ENCODE data around the gene TSHR. TPM values are rescaled to one million over a fixed set of nuclear protein-coding genes. Genes with fewer than 3 reads are reported as not detected.

Gene TSHR
- total and polyA plus RNA-seq, 2 experiments from 2014 or later: 0.59 to 0.78 TPM

DNA sequence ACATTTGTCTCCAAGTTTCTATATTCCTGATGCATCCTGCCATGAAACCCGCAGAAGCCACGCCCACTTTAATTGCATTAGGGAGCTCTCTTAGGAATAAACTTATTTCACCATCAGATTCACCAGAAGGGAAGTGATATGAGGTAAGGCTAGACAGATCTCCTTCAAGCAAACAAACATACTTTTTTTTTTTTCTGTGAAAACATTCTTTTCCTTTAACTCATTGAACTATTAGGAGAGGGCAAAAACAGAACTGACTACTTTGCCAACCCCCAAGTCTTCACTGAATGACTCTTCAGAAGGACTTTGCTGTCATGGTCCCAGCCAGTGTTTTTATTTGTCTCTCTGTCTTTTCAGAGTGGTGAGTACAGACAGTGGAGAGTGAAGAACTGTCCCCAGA, 216.9 kb downstream of the TSHR start:
- Mint-ChIP-seq H3K27ac (no peak overlapping the region), H3K9me3 (no peaks in the 10 kb centered on the region), H3K4me3 (no peak overlapping the region), H3K4me1 (peaks cover 8% of the 10 kb centered on the region; the same call in 2 of the 3 replicates), H3K36me3 (ENCODE audit: low read depth) (peaks cover 5% of the 10 kb centered on the region; the same call in 2 of the 3 replicates), H3K27me3 (ENCODE audit: insufficient read depth, low read depth, poor library complexity) (no peaks in the 10 kb centered on the region)
- Histone ChIP-seq H3K4me3 (no peak overlapping the region), H3K36me3 (ENCODE audit: insufficient read depth) (no peaks in the 10 kb centered on the region), H3K4me2 (no peak overlapping the region), H2AFZ (no peak overlapping the region), H4K20me1 (replicated peaks; ENCODE audit: insufficient read depth) (no peaks in the 10 kb centered on the region; the same call in 1 of the 2 replicates), H3K9me2 (ENCODE audit: insufficient read depth) (no peaks in the 10 kb centered on the region), H3K79me2 (replicated peaks; ENCODE audit: insufficient read depth) (no peaks in the 10 kb centered on the region), H3K27me3 (ENCODE audit: insufficient read depth) (no peaks in the 10 kb centered on the region), H3K27ac (ENCODE audit: low read depth) (no peak overlapping the region), H3F3A (replicated peaks; ENCODE audit: low read depth) (no peaks in the 10 kb centered on the region), H3K4me1 (ENCODE audit: insufficient read depth) (no peaks in the 10 kb centered on the region)
- TF ChIP-seq ZNF114 (CRISPR knock-in tag; IDR thresholded peaks at IDR 0.05): no peak
- no peak for TF ChIP-seq ETS1 (IDR thresholded peaks at IDR 0.05)
- TF ChIP-seq REST (IDR thresholded peaks at IDR 0.05; ENCODE audit: unreplicated experiment): no peak
- no peak for TF ChIP-seq EZH2 (IDR thresholded peaks at IDR 0.05; ENCODE audit: low read depth, unreplicated experiment)
- no peak for TF ChIP-seq CTCF (conservative IDR thresholded peaks at IDR 0.05; ENCODE audit: low read depth in 2 of 2)
- TF ChIP-seq POLR2AphosphoS5 (IDR thresholded peaks at IDR 0.05; ENCODE audit: low read depth): no peak
- TF ChIP-seq EZH2phosphoT487 (IDR thresholded peaks at IDR 0.05; ENCODE audit: unreplicated experiment): no peak
- TF ChIP-seq CREB1 (CRISPR knock-in tag; IDR thresholded peaks at IDR 0.05; ENCODE audit: low read depth): no peak
- TF ChIP-seq, protein P1, sequence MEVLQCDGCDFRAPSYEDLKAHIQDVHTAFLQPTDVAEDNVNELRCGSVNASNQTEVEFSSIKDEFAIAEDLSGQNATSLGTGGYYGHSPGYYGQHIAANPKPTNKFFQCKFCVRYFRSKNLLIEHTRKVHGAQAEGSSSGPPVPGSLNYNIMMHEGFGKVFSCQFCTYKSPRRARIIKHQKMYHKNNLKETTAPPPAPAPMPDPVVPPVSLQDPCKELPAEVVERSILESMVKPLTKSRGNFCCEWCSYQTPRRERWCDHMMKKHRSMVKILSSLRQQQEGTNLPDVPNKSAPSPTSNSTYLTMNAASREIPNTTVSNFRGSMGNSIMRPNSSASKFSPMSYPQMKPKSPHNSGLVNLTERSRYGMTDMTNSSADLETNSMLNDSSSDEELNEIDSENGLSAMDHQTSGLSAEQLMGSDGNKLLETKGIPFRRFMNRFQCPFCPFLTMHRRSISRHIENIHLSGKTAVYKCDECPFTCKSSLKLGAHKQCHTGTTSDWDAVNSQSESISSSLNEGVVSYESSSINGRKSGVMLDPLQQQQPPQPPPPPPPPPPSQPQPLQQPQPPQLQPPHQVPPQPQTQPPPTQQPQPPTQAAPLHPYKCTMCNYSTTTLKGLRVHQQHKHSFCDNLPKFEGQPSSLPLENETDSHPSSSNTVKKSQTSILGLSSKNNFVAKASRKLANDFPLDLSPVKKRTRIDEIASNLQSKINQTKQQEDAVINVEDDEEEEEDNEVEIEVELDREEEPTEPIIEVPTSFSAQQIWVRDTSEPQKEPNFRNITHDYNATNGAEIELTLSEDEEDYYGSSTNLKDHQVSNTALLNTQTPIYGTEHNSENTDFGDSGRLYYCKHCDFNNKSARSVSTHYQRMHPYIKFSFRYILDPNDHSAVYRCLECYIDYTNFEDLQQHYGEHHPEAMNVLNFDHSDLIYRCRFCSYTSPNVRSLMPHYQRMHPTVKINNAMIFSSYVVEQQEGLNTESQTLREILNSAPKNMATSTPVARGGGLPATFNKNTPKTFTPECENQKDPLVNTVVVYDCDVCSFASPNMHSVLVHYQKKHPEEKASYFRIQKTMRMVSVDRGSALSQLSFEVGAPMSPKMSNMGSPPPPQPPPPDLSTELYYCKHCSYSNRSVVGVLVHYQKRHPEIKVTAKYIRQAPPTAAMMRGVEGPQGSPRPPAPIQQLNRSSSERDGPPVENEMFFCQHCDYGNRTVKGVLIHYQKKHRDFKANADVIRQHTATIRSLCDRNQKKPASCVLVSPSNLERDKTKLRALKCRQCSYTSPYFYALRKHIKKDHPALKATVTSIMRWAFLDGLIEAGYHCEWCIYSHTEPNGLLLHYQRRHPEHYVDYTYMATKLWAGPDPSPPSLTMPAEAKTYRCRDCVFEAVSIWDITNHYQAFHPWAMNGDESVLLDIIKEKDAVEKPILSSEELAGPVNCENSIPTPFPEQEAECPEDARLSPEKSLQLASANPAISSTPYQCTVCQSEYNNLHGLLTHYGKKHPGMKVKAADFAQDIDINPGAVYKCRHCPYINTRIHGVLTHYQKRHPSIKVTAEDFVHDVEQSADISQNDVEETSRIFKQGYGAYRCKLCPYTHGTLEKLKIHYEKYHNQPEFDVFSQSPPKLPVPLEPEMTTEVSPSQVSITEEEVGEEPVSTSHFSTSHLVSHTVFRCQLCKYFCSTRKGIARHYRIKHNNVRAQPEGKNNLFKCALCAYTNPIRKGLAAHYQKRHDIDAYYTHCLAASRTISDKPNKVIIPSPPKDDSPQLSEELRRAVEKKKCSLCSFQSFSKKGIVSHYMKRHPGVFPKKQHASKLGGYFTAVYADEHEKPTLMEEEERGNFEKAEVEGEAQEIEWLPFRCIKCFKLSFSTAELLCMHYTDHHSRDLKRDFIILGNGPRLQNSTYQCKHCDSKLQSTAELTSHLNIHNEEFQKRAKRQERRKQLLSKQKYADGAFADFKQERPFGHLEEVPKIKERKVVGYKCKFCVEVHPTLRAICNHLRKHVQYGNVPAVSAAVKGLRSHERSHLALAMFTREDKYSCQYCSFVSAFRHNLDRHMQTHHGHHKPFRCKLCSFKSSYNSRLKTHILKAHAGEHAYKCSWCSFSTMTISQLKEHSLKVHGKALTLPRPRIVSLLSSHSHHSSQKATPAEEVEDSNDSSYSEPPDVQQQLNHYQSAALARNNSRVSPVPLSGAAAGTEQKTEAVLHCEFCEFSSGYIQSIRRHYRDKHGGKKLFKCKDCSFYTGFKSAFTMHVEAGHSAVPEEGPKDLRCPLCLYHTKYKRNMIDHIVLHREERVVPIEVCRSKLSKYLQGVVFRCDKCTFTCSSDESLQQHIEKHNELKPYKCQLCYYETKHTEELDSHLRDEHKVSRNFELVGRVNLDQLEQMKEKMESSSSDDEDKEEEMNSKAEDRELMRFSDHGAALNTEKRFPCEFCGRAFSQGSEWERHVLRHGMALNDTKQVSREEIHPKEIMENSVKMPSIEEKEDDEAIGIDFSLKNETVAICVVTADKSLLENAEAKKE (CRISPR knock-in tag; IDR thresholded peaks at IDR 0.05): no peak
- no peak for TF ChIP-seq STAT1 (IDR thresholded peaks at IDR 0.05; ENCODE audit: unreplicated experiment)
- TF ChIP-seq ZNF331 (CRISPR knock-in tag; IDR thresholded peaks at IDR 0.05; ENCODE audit: low read depth): no peak
- TF ChIP-seq NANOG (IDR thresholded peaks at IDR 0.05; ENCODE audit: borderline replicate concordance): no peak
- no peak for TF ChIP-seq JUNB (IDR thresholded peaks at IDR 0.05; ENCODE audit: unreplicated experiment)
- no peak for DNase-seq (ENCODE audit: low spot score)
- no peak for ATAC-seq
